BJ (cell line): ENCODE results near the gene STIL. TPM values are rescaled to one million over a fixed set of nuclear protein-coding genes. Genes with fewer than 3 reads are reported as not detected.
"Not testable (repeated sequence)": the region's sequence is repeated elsewhere in the genome, so short reads cannot be mapped to it uniquely, and the experiment has no call there.

ENCODE experiments used
- CTCF ChIA-PET: fragments of 350-600 bp; formaldehyde crosslinking; extraction: SDS; loops from one replicate; lab custom pipeline; 2021; ENCODE audit warnings: antibody characterized with exemption, inconsistent platforms; lab: Yijun Ruan, JAX
- POLR2A ChIA-PET: fragments of 300-600 bp; sonication (Branson Sonifier 250); formaldehyde crosslinking; extraction: SDS; loops from one replicate; lab custom pipeline; 2021; ENCODE audit warnings: antibody characterized with exemption; lab: Charles Lee
- DNase-seq: peaks from one replicate; pipeline ENCODE4 v3.0.0-alpha.2; 2011; ENCODE audit warnings: low read depth
- H3K27me3 ChIP-seq: 2 replicates; pipeline ENCODE4 v1.6.0; 2011; ENCODE audit warnings: low read length; ENCODE audit not compliant: control insufficient read depth, insufficient read depth
- H3K36me3 ChIP-seq: 2 replicates; pipeline ENCODE4 v1.5.1; 2011; ENCODE audit warnings: low read length; ENCODE audit not compliant: control insufficient read depth, insufficient read depth
- H3K4me3 ChIP-seq: 2 replicates; pipeline ENCODE4 v1.5.1; 2011; ENCODE audit warnings: low read depth, mild to moderate bottlenecking, control low read depth, low read length
- polyA plus RNA-seq: library from polyadenylated mRNA; depleted of rRNA; stranded (reverse); fragments of >200 nt; gene quantifications from 2 replicates; pipeline ENCODE4 v1.2.3, GENCODE V29; 2011
- TF ChIP-seq, protein P1 (sequence below): IDR thresholded peaks from 2 replicates; pipeline ENCODE4 v1.5.1; 2011; ENCODE audit warnings: low read depth, mild to moderate bottlenecking, control low read depth, inconsistent platforms, low read length, moderate library complexity; ENCODE audit not compliant: insufficient read depth

Gene STIL
- polyA plus RNA-seq, 1 experiment: 6.3 TPM

DNA sequence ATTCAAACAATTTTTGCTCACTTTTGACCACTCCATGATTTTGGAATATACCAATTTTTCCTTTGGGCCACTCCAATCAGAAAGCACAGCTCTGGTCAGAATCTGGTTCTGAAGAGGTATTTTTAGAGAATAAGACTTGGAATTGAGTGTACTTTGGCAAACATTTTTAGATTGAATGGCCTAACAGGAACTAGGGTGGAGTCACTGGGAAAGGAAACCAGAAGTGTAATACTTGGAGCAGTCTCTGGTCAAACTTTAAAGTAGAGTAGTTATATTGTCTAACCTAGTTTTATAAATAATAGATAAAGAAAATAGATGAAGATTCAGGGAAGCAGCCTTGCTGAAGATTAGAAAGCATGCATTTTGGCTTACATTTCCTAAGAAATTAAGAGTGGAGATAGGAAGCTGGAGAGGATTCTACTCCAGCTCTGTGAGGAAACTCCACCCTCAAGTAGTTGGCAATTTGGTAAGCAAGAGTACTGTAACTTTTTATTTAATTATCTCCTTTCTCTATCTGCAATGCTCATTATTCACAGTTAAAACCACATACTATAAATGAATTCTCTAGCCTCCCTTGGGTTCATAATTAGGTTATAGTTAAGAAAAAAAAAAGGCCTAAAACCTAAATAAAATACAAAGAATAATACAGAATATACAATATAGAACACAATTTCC lies 15.8 kb downstream of the STIL start:
- H3K36me3 ChIP-seq: no peaks in the 10 kb centered on the region
- POLR2A ChIA-PET: no interaction called here
- TF ChIP-seq, protein P1, sequence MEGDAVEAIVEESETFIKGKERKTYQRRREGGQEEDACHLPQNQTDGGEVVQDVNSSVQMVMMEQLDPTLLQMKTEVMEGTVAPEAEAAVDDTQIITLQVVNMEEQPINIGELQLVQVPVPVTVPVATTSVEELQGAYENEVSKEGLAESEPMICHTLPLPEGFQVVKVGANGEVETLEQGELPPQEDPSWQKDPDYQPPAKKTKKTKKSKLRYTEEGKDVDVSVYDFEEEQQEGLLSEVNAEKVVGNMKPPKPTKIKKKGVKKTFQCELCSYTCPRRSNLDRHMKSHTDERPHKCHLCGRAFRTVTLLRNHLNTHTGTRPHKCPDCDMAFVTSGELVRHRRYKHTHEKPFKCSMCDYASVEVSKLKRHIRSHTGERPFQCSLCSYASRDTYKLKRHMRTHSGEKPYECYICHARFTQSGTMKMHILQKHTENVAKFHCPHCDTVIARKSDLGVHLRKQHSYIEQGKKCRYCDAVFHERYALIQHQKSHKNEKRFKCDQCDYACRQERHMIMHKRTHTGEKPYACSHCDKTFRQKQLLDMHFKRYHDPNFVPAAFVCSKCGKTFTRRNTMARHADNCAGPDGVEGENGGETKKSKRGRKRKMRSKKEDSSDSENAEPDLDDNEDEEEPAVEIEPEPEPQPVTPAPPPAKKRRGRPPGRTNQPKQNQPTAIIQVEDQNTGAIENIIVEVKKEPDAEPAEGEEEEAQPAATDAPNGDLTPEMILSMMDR: no peak
- no peaks in the 10 kb centered on the region for H3K27me3 ChIP-seq
- DNase-seq: no peak
- CTCF ChIA-PET: interaction anchor here (0.6 to 1.8 kb wide), 4 partner anchors 35 to 190 kb away, joined by 3 to 4 read pairs (median 3); no protein-coding TSS in a partner anchor
- H3K4me3 ChIP-seq: no peak overlapping the region

DNA sequence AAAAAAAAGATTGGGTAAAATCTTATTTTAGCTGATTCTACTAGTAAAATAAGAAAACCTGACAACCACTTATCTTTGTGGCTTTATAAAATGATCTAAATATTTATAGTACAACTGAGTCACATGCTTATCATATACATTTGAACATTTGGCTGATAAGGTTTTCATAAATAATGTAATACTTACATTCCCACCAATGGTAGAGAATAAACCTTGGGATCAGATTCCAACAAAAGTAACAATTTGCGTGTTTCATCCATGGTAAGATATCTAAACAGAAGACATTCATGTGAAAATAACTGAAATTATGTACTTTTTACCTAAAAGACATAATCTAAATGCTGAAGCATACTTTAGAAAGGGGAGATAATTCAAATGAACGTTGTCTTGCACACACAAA lies 18.4 kb downstream of the STIL start:
- no peak for DNase-seq
- POLR2A ChIA-PET: no interaction called here
- no peaks in the 10 kb centered on the region for H3K27me3 ChIP-seq
- TF ChIP-seq, protein P1: no peak
- CTCF ChIA-PET: no interaction called here
- H3K36me3 ChIP-seq: no peaks in the 10 kb centered on the region
- H3K4me3 ChIP-seq: no peak overlapping the region

DNA sequence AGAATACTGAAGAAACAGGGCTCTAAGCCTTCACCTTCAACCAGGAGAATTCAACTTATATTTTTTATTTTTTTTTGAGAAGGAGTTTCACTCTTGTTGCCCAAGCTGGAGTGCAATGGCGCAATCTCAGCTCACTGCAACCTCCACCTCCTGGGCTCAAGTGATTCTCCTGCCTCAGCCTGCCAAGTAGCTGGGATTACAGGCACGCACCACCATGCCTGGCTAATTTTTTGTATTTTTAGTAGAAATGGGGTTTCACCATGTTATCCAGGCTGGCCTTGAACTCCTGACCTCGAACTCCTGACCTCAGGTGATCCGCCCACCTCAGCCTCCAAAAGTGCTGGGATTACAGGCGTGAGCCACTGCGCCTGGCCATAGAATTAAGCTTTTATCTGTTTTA lies 19.1 kb downstream of the STIL start:
- H3K4me3 ChIP-seq, H3K27me3 ChIP-seq, H3K36me3 ChIP-seq, CTCF ChIA-PET, POLR2A ChIA-PET, DNase-seq: not testable (repeated sequence)

DNA sequence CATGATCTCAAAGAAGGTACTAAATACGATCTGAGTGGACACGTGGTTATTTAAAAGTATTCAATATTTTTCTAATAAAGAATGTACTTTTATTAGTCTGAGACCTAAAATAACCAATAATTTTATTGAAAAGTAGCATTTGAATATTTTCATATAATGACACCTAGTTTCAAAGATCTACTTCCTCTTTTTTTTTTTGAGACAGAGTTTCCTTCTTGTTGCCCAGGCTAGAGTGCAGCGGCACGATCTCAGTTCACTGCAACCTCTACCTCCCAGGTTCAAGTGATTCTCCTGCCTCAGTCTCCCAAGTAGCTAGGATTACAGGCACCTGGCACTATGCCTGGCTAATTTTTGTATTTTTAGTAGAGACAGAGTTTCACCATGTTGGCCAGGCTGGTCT lies 25.8 kb downstream of the STIL start:
- H3K4me3 ChIP-seq, H3K36me3 ChIP-seq, DNase-seq, POLR2A ChIA-PET, H3K27me3 ChIP-seq: not testable (repeated sequence)
- CTCF ChIA-PET: interaction anchor here (2.7 kb wide), 1 partner anchor 25 kb away, joined by 8 read pairs; no protein-coding TSS in a partner anchor

DNA sequence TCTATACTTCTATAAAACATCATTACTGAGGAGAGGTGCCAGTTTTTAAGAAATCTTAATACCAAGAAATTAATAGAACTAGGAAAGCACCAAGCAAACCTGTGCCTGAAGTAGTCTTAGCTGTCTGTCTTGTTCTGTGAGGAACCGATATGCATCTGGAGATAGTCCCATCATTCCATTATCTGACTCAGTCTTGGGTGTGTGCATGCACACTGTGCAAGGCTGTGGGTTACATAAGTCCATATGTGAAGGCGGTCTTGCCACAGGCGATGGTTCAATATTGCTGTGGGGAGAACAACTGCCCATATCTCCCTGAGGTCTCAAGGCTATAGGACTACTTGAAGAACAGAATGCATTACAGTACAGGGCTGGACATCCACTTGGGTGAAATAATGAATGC lies 33.8 kb downstream of the STIL start:
- ChIA-PET CTCF (interaction anchor here (3.9 kb wide), 1 partner anchor 17 kb away, joined by 17 read pairs; no protein-coding TSS in a partner anchor), POLR2A (no interaction called here)
- TF ChIP-seq, protein P1: no peak
- Histone ChIP-seq H3K4me3 (no peak overlapping the region), H3K36me3 (0 out of 2 replicates have a peak, but pooled peaks cover 1% of the 10 kb centered on the region), H3K27me3 (no peaks in the 10 kb centered on the region)
- peak; percentile 6 for DNase-seq

DNA sequence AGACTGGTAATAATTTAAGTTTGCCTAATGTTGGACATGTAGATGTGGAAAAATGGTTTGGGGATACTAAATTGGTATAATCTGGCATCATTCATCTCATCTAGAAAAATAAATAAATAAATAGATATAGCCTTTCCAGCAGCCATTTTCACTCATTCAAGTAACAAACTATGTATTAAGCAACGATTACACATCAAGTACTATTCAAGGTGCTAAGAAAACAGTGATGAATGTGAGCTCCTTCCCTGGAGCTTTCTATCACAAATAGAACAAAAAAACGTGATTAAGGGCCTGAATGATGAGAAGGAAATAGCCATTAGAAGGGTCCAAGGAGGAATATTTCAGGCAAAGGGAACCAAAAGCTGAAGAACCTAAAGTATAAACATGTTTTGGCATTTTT lies 37.1 kb downstream of the STIL start:
- DNase-seq: no peak
- ChIA-PET POLR2A (no interaction called here), CTCF (interaction anchor here (0.8 to 5.0 kb wide), 2 partner anchors 14 to 540 kb away, joined by 3 to 23 read pairs; no protein-coding TSS in a partner anchor)
- Histone ChIP-seq H3K27me3 (no peaks in the 10 kb centered on the region), H3K4me3 (no peak overlapping the region), H3K36me3 (no peaks in the 10 kb centered on the region)
- TF ChIP-seq, protein P1: no peak

DNA sequence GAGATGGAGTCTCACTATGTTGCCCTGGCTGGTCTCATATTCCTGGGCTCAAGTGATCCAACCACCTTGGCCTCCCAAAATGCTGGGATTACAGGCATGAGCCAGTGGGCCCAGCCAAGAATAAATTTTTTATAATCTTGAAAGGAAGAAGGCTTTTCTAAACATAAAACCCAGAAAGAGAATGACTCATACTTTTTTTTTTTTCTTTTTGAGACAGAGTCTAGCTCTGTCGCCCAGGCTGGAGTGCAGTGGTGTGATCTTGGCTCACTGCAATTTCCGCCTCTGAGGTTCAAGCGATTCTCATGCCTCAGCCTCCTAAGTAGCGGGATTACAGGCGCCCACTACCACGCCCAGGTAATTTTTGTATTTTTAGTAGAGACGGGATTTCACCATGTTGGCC lies 38.1 kb downstream of the STIL start:
- CTCF ChIA-PET: interaction anchor here (1.1 to 5.0 kb wide), 2 partner anchors 13 to 97 kb away, joined by 3 to 23 read pairs; no protein-coding TSS in a partner anchor
- H3K4me3 ChIP-seq, POLR2A ChIA-PET, H3K27me3 ChIP-seq, DNase-seq, H3K36me3 ChIP-seq: not testable (repeated sequence)

DNA sequence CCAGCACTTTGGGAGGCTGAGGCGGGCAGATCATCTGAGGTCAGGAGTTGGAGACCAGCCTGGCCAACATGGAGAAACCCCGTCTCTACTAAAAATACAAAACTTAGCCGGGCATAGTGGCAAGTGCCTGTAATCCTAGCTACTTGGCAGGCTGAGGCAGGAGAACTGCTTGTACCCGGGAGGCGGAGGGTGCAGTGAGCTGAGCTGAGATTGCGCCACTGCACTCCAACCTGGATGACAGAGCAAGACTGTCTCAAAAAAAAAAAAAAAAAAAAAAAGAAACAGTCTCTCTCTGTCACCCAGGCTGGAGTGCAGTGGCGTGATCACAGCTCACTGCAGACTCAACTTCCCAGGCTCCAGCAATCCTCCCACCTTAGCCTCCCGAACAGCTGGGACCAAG lies 48.4 kb downstream of the STIL start:
- H3K27me3 ChIP-seq, DNase-seq, H3K36me3 ChIP-seq, POLR2A ChIA-PET, H3K4me3 ChIP-seq: not testable (repeated sequence)
- CTCF ChIA-PET: interaction anchor here (1.0 kb wide), 1 partner anchor 73 kb away, joined by 3 read pairs; no protein-coding TSS in a partner anchor
